GM18498 (cell line): Measurements from ENCODE around the gene GRIP2.

Experiments
- ATAC-seq: cut with Tn5 transposase; IDR thresholded peaks from one replicate; pipeline ENCODE4 v1.9.1; 2021; ENCODE audit warnings: mild to moderate bottlenecking, moderate library complexity; ENCODE audit not compliant: unreplicated experiment

Gene GRIP2

GRCh38 chr3:14539742-14540491 lies at the start of gene GRIP2:
GRIP2 (minus strand) TSS chr3:14540342; CDS start chr3:14540308, 34 bp downstream.
- ATAC-seq: no peak

- no peak for ATAC-seq
These were observed 48.4 kb upstream of the GRIP2 start for GRCh38 chr3:14588425-14589112.

GRCh38 chr3:14587740-14588360 lies 47.7 kb upstream of the GRIP2 start:
- no peak for ATAC-seq

GRCh38 chr3:14586611-14587010 lies 46.5 kb upstream of the GRIP2 start:
- ATAC-seq: no peak

GRCh38 chr3:14583548-14584091 lies 43.5 kb upstream of the GRIP2 start:
- no peak for ATAC-seq

- ATAC-seq: no peak
These were observed 41.9 kb upstream of the GRIP2 start for GRCh38 chr3:14582045-14582410.

- no peak for ATAC-seq
These were observed 41.3 kb upstream of the GRIP2 start for GRCh38 chr3:14581334-14582044.

GRCh38 chr3:14577897-14578296 lies 37.8 kb upstream of the GRIP2 start:
- ATAC-seq: no peak

- ATAC-seq: no peak
These were observed 36.0 kb upstream of the GRIP2 start for GRCh38 chr3:14576163-14576562.

- ATAC-seq: no peak
These were observed 34.0 kb upstream of the GRIP2 start for GRCh38 chr3:14574183-14574582.

GRCh38 chr3:14573706-14574105 lies 33.6 kb upstream of the GRIP2 start:
- no peak for ATAC-seq

- ATAC-seq: no peak
These were observed 30.7 kb upstream of the GRIP2 start for GRCh38 chr3:14570864-14571263.

GRCh38 chr3:14570089-14570488 lies 29.9 kb upstream of the GRIP2 start:
- ATAC-seq: no peak

- ATAC-seq: no peak
These were observed 29.4 kb upstream of the GRIP2 start for GRCh38 chr3:14569474-14570000.

- ATAC-seq: no peak
These were observed 28.1 kb upstream of the GRIP2 start for GRCh38 chr3:14568269-14568668.

GRCh38 chr3:14566812-14567211 lies 26.7 kb upstream of the GRIP2 start:
- ATAC-seq: no peak

- no peak for ATAC-seq
These were observed 25.9 kb upstream of the GRIP2 start for GRCh38 chr3:14565868-14566588.

- no peak for ATAC-seq
These were observed 24.6 kb upstream of the GRIP2 start for GRCh38 chr3:14564741-14565140.

- ATAC-seq: no peak
These were observed 23.9 kb upstream of the GRIP2 start for GRCh38 chr3:14563946-14564539.
